Thyroid gland (tissue), 4 donors: ENCODE results near the gene ZNF835.

Source experiments
- POLR2A ChIP-seq, 2 donors: fragments of 450-650 bp; IDR thresholded peaks; one replicate each; pipeline ENCODE4 v1.6.1; 2017; ENCODE audit warnings: antibody characterized with exemption in 2 of 2, mild to moderate bottlenecking in 2 of 2, moderate library complexity in 1 of 2
- TF ChIP-seq, protein P1 (sequence below), 6 experiments: fragments of 200-600 bp in 3 of 6; fragments of 450-650 bp in 3 of 6; sonication (generic) in 3 of 6; IDR thresholded peaks; one replicate each; pipeline ENCODE4 v1.5.1; 2016 to 2019; ENCODE audit warnings: antibody characterized with exemption in 6 of 6, mild to moderate bottlenecking in 2 of 6, inconsistent platforms in 1 of 6, moderate library complexity in 1 of 6

DNA sequence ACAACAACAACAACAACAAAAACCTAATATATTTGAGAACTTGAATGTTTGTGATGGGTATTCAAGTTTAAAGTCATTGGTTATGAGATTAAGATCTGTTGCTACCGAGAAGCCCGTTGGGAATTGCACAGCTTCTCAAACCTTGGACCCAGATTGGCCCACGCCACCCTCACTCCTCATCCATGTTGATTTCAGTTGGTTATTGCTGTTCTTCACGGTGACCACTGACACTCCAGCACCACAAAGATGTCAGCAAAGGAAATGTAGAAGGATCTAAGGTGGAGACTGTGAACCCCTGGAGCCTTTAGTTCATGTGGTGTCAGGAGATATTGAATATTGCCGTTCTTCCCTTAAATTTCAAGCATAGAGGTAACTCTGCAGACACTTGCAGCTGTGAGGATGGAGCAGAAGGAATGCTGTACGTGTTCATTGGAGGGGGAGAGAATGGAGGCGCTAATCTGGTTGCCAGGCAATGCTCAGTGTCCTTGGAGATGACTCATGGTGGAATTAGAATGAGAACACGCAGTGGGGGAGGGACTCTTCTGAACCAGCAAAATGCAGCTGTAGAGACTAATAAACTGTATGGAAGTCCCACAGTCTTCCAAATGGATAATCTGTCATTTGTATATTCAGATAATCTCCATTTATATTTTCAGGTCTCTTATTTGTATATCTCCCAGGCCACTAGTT lies 20.8 kb upstream of the ZNF835 start:
- TF ChIP-seq, protein P1, sequence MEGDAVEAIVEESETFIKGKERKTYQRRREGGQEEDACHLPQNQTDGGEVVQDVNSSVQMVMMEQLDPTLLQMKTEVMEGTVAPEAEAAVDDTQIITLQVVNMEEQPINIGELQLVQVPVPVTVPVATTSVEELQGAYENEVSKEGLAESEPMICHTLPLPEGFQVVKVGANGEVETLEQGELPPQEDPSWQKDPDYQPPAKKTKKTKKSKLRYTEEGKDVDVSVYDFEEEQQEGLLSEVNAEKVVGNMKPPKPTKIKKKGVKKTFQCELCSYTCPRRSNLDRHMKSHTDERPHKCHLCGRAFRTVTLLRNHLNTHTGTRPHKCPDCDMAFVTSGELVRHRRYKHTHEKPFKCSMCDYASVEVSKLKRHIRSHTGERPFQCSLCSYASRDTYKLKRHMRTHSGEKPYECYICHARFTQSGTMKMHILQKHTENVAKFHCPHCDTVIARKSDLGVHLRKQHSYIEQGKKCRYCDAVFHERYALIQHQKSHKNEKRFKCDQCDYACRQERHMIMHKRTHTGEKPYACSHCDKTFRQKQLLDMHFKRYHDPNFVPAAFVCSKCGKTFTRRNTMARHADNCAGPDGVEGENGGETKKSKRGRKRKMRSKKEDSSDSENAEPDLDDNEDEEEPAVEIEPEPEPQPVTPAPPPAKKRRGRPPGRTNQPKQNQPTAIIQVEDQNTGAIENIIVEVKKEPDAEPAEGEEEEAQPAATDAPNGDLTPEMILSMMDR (IDR thresholded peaks at IDR 0.05), result no peak
- no peak for TF ChIP-seq POLR2A (IDR thresholded peaks at IDR 0.05)
